Inflammatory macrophage treated with lipopolysaccharide for 4 hours (primary cell): ENCODE results near the gene NCS1.

Experiments
- DNase-seq: peaks from one replicate; pipeline ENCODE4 v3.0.0-alpha.2; 2020

NCS1 gene

GRCh38 chr9:130215341-130216119, 43.3 kb downstream of the NCS1 start:
- peak; percentile 17 for DNase-seq

- DNase-seq, result no peak
These were observed 45.6 kb downstream of the NCS1 start for GRCh38 chr9:130217838-130218237.

- no peak for DNase-seq
These were observed 47.5 kb downstream of the NCS1 start for GRCh38 chr9:130219661-130220096.

- no peak for DNase-seq
These were observed 48.1 kb downstream of the NCS1 start for GRCh38 chr9:130220352-130220751.

DNA sequence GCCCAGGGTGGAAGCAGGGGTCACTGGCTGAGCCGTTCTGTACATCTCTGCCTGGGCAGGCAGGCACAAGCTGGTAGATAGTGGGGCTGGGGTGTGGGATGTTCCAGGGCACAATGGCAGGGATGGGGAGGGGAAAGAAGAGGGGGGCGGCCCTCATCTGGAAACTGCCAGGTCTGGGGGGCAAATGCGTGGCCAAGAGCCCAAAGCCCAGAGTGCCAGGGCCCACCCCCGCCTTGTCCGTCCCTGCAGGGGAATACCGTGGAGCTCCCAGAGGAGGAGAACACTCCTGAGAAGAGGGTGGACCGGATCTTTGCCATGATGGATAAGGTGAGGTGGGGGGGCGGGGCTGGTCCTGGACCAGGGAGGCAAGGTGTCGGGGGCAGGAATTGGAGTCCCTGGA, 50.6 kb downstream of the NCS1 start:
- no peak for DNase-seq

DNA sequence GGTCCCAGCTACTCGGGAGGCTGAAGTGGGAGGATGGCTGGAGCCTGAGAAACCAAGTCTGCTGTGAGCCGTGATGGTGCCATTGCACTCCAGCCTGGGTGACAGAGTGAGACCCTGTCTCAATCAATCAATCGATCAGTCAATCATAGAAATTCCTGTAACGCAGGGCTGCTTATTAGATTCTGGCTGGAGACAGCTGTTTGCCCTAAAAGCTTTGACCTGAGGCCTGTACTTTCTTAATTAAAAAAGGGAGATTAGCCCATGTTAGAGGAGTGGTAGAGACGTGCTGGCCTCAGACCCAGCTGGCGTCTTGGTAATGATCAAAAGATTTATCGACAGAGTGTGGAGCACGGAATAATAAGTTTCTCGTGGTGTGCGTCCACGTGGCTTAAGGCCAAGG, 52.9 kb downstream of the NCS1 start:
- DNase-seq, result no peak

- DNase-seq, result no peak
These were observed 53.4 kb downstream of the NCS1 start for GRCh38 chr9:130225586-130225985.

GRCh38 chr9:130226112-130226511, 53.9 kb downstream of the NCS1 start:
- no peak for DNase-seq

- no peak for DNase-seq
These were observed 55.6 kb downstream of the NCS1 start for GRCh38 chr9:130227833-130228232.

- no peak for DNase-seq
These were observed 57.6 kb downstream of the NCS1 start for GRCh38 chr9:130229759-130230158.

DNA sequence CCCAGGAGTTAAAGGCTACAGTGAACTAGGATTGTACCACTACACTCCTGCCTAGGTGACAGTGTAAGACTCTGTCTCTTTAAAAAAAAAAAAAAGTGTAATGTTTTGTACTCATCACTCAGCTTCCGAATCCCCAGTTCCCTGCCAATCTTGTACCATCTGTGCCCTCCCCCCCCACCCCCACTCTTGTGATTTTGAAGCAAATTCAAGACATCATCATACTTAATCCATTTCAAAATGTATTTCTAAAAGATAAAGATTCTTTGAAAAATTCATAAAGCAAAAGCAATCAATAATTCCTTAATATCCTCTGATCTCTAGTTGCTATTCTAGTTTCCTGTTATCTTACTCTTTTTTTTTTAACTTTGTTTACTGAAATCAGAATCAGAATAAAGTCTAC, 58.4 kb downstream of the NCS1 start:
- DNase-seq, result no peak

DNA sequence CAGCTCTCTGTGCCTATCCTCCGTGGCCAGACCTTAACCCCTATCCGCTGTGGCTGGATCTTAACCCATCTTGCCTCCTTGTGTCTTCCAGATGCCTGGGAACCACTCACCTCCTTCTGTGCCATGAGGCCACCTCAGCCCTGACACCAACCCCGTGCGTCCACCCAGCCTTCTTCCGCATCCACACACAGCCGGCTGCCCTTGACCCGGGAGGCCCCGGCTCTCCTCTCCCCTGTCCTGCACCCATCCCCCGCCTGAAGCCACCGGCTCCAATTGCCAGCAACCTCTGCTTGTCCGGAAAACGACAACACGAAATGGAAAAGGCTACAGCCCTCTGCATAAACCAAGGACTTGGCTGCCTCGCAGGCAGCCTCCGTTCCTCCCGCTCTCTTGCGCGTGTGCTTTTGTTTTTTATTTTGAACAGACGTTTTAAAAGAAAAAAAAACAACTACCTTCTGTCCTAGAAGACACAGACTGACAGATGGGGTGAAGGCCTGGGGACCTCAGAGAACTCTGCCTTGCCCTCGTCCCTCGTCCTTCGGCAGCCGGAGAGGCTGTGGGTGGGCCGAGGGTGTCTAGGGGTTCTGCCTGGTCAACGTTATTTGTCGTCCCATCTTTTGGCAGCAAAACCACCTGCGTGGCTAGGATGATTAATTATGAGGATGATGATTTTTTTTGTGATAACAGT, 60.8 kb downstream of the NCS1 start:
- no peak for DNase-seq

GRCh38 chr9:130233587-130233945, 61.4 kb downstream of the NCS1 start:
- DNase-seq, result no peak

DNA sequence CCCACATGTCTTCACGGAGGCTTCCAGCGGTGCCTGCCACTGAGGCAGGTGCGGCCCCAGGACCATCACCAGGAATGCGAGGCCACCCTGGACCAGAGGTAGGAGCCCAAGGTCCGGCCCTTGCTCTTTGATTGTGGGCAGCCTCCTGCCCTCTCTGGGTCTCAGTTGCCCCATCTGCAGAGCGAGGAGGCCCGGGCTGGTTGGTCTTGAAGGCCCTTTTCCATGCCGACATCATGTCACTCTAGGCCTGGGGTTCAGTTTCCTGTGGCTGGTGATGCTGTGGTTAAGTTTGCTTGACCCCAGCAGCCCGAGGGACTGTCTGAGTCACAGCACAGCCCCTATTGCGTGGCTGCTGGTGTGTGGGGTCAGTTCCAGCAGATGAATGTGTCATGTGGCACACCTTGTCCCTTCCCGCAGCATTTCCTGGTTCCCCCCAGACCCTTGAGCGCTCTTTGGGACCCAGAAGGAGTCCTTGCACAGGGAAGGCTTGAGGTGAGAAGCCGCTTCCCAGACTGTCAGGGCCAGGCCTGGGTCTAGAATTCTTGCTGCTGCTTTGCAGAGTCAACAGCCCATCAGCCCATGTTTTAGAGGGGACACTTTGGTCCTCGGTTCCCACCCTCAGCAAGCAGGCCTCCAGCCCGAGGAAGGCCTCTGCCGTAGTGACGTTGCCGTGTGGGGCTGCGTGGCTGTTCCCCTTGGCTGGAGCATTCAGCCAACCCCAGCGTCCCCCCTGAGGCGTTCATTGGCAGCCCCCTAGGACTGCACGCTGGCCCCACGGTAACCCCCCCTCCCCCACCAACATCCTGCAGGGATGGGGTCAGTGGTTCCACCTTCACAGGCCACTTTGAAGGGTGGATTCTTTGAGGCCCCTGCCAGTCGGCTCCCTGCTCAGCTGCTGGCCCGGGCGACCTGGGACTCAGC, 62.4 kb downstream of the NCS1 start:
- no peak for DNase-seq

GRCh38 chr9:130235558-130236435, 63.6 kb downstream of the NCS1 start:
- DNase-seq, result peak; percentile 52

- DNase-seq, result no peak
These were observed 64.3 kb downstream of the NCS1 start for GRCh38 chr9:130236436-130236985.

DNA sequence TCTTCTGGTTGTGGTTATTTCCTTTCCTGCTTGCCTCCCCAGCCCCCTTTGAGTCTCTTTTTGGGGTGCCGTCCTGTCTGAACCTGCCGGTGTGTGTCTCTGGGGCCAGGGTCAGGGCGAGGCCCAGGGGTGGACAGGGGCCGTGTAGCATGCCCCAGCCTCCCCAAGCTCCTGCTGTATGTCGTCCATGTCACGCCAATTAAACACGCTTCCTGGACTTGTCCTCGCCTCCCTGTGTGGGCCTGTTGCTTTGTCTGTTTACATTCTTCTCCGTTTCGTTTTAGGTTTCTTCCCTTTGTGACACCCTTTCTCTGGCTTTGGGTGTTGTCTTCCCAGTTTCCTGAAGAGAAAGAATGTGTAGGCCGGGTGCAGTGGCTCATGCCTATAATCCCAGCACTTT, 64.9 kb downstream of the NCS1 start:
- no peak for DNase-seq

DNA sequence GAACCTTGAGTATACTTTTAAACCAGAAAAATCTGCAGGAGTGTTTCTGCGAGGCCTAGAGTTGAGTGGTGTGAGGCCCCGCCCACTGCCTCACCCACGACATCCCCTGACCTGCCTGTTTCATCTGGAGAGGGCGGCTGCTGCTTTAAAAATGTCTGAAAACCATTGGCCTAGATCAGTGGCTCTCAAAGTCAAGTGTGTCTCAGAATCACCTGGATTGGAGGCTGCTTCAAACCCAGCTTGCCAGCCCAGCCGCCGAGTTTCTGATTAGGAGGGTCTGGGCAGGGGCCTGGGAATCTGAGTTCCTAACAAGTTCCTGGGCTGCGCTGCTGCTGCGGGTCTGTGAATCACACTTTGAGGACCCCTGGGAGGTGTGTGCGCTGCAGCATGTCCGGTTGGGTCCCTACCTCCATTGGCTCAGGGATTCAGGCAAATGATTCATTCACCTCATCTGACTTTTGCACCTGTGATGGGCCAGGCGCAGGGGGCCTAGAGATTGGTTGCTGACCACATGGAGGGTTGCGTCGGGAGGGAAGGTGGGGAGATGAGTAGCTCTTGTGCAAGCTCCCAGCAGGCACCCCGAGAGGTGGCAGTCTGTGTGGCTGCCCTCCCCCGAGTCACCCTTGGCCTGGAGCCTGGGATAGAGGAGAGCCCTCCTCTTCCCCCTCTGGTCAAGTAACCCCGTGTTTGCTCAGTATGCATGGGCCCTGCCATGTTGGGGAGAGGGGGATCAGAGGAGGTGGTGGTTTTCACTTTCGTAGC, 65.7 kb downstream of the NCS1 start:
- no peak for DNase-seq

GRCh38 chr9:130239363-130239695, 67.1 kb downstream of the NCS1 start:
- no peak for DNase-seq

GRCh38 chr9:130239741-130240241, 67.6 kb downstream of the NCS1 start:
- peak; percentile 71 for DNase-seq
